Spleen (tissue), 7 donors: ENCODE results near the gene NOS1AP.

ENCODE experiments used
- CTCF ChIP-seq, 11 experiments: fragments of 200-600 bp in 7 of 11; fragments of 450-650 bp in 4 of 11; sonication (generic) in 4 of 11; IDR thresholded peaks in 8 of 11; conservative IDR thresholded peaks in 3 of 11; 1 replicate in 7 of 11; 2 replicates in 4 of 11; pipeline versions ENCODE4 v1.4.0 to v1.8.0; 2016 to 2021; ENCODE audit warnings: antibody characterized with exemption in 11 of 11, inconsistent platforms in 4 of 11, mild to moderate bottlenecking in 1 of 11
- POLR2A ChIP-seq, 3 donors: fragments of 450-650 bp; IDR thresholded peaks; one replicate each; pipeline ENCODE4 v1.5.1; 2017; ENCODE audit warnings: antibody characterized with exemption in 3 of 3, mild to moderate bottlenecking in 1 of 3
- POLR2AphosphoS5 ChIP-seq, 3 donors: sonication (generic); formaldehyde crosslinking; IDR thresholded peaks; one replicate each; pipeline ENCODE4 v1.5.1; 2017; ENCODE audit warnings: antibody characterized with exemption in 3 of 3
- donor health status: DM: no; HTN: no; CAD: no; lungs with moderate emphysema.
- donor health status: DM: no; HTN: no; CAD: no.
- donor health status: DM: no; HTN: no; CAD: no.

- TF ChIP-seq CTCF (IDR thresholded peaks at IDR 0.05 in 8 of 11, conservative IDR thresholded peaks at IDR 0.05 in 3 of 11) = no peak
- TF ChIP-seq POLR2AphosphoS5 (IDR thresholded peaks at IDR 0.05) = no peak
- no peak for TF ChIP-seq POLR2A (IDR thresholded peaks at IDR 0.05)
Measured at GRCh38 chr1:162292422-162292849, 222.9 kb downstream of the NOS1AP start.
